Breast epithelium (tissue), 4 donors: ENCODE data around the gene FRY. TPM values are rescaled to one million over a fixed set of nuclear protein-coding genes. Genes with fewer than 3 reads are reported as not detected.

ENCODE experiments used
- DNase-seq, 2 donors: peaks; one replicate each; pipeline ENCODE4 v3.0.0-alpha.2; 2019; ENCODE audit warnings: low spot score in 2 of 2
- H3K27ac ChIP-seq, 2 donors: fragments of 200-600 bp; sonication (generic) in 1 of 2; one replicate each; pipeline ENCODE4 v1.5.1; 2016 to 2019; ENCODE audit warnings: mild to moderate bottlenecking in 1 of 2
- H3K27me3 ChIP-seq, 2 donors: fragments of 200-600 bp; sonication (generic) in 1 of 2; one replicate each; pipeline versions ENCODE4 v1.5.1 to v1.6.0; 2017 to 2019; ENCODE audit warnings: control low read depth in 1 of 2, mild to moderate bottlenecking in 1 of 2
- H3K36me3 ChIP-seq: fragments of 200-600 bp; one replicate; pipeline ENCODE4 v1.5.1; 2019
- H3K4me1 ChIP-seq, 2 donors: fragments of 200-600 bp; sonication (generic); one replicate each; pipeline ENCODE4 v1.5.1; 2016 to 2019; ENCODE audit warnings: control low read depth in 1 of 2
- H3K4me3 ChIP-seq, 3 donors: fragments of 200-600 bp; sonication (generic); 1 replicate in 2 of 3; 2 replicates in 1 of 3; pipeline ENCODE4 v1.5.1; 2016 to 2019; ENCODE audit warnings: mild to moderate bottlenecking in 3 of 3, moderate library complexity in 2 of 3
- H3K9me3 ChIP-seq, 2 donors: fragments of 200-600 bp; sonication (generic) in 1 of 2; one replicate each; pipeline ENCODE4 v1.5.1; 2016 to 2019; ENCODE audit warnings: control low read depth in 1 of 2
- CTCF ChIP-seq, 3 donors: fragments of 450-650 bp; IDR thresholded peaks; one replicate each; pipeline ENCODE4 v1.5.1; 2016 to 2017; ENCODE audit warnings: antibody characterized with exemption in 3 of 3, mild to moderate bottlenecking in 3 of 3, moderate library complexity in 3 of 3
- POLR2A ChIP-seq: fragments of 450-650 bp; IDR thresholded peaks from one replicate; pipeline ENCODE4 v1.6.1; 2016; ENCODE audit warnings: antibody characterized with exemption, mild to moderate bottlenecking, moderate library complexity
- POLR2AphosphoS5 ChIP-seq, 3 donors: sonication (generic); formaldehyde crosslinking; IDR thresholded peaks; one replicate each; pipeline ENCODE4 v1.6.1; 2017; ENCODE audit warnings: antibody characterized with exemption in 3 of 3
- intact Hi-C: fragments of 100-400 bp; cut with DNase I; formaldehyde crosslinking; loops from one replicate; pipeline ENCODE4 v1.15.1; 2023; ENCODE audit warnings: low total_unique reads
- total RNA-seq, 3 donors: library from RNA; depleted of rRNA; stranded (reverse); fragments of >200 nt; gene quantifications; one replicate each; pipeline ENCODE4 v1.1.0, GENCODE V29; 2016

Gene FRY
- total RNA-seq, 3 donors from 2014 or later: 41.0 to 52.8 (median 46.4) TPM

DNA sequence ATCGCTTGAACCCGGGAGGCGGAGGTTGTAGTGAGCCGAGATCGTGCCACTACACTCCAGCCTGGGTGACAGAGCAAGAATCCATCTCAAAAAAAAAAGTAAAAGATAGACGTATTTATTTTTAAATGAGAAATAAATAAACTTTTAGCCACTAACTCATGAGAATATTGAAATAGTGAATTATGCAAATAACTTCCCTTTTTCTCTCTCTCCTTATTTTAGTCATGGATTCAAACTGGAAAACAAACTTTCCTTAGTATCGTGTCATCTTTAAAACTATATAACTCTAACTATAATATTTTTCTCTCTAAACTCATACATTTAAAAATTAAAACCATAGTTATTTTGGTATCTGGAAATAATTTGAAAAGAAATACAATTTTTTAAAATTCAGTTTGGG, 96.1 kb downstream of the FRY start:
- H3K27ac ChIP-seq: no peak overlapping the region
- DNase-seq: no peak
- H3K36me3 ChIP-seq: no peaks in the 10 kb centered on the region
- no peaks in the 10 kb centered on the region for H3K4me1 ChIP-seq
- intact Hi-C loops: no loop called here
- no peaks in the 10 kb centered on the region for H3K27me3 ChIP-seq
- no peak overlapping the region for H3K4me3 ChIP-seq
- no peaks in the 10 kb centered on the region for H3K9me3 ChIP-seq
- TF ChIP-seq POLR2A (no peak), CTCF (IDR thresholded peaks at IDR 0.05) (no peak), POLR2AphosphoS5 (IDR thresholded peaks at IDR 0.05) (no peak)

- Histone ChIP-seq H3K36me3 (no peaks in the 10 kb centered on the region), H3K27me3 (no peaks in the 10 kb centered on the region), H3K4me3 (no peak overlapping the region), H3K4me1 (peaks cover 0 to 9% of the 10 kb centered on the region in 2 donors), H3K27ac (peak overlapping the region; percentile 71 to 74), H3K9me3 (no peaks in the 10 kb centered on the region)
- intact Hi-C loops: no loop called here
- DNase-seq: no peak
- no peak for TF ChIP-seq POLR2A
- TF ChIP-seq CTCF (IDR thresholded peaks at IDR 0.05): no peak
- TF ChIP-seq POLR2AphosphoS5 (IDR thresholded peaks at IDR 0.05): no peak
These were observed 102.9 kb downstream of the FRY start for GRCh38 chr13:32134241-32135055.

DNA sequence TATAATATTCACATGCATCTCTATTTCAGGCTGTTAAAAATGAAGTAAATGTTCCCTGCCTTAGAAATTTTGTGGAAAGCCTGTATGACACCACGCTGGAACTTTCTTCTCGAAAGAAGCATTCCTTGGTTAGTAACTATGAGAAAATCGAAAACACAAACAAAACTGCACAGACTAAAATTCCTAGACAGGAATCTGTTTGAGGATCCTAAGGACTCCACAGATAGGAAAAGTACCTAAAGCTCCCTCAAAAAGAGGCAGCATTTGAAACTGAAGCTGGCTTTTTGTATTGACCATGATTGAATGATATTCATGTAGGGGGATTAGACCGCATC, 103.4 kb downstream of the FRY start:
- no peak for DNase-seq
- no peaks in the 10 kb centered on the region for H3K36me3 ChIP-seq
- H3K4me1 ChIP-seq: peaks cover 0 to 9% of the 10 kb centered on the region in 2 donors
- H3K27ac ChIP-seq: peak overlapping the region in 1 of 2 donors; percentile 74
- TF ChIP-seq POLR2AphosphoS5 (IDR thresholded peaks at IDR 0.05): no peak
- no peak for TF ChIP-seq POLR2A
- no peak for TF ChIP-seq CTCF (IDR thresholded peaks at IDR 0.05)
- intact Hi-C loops: no loop called here
- no peaks in the 10 kb centered on the region for H3K27me3 ChIP-seq
- H3K4me3 ChIP-seq: no peak overlapping the region
- H3K9me3 ChIP-seq: no peaks in the 10 kb centered on the region

GRCh38 chr13:32135655-32136054, 104.1 kb downstream of the FRY start:
- Histone ChIP-seq H3K27me3 (no peaks in the 10 kb centered on the region), H3K36me3 (no peaks in the 10 kb centered on the region), H3K4me3 (no peak overlapping the region), H3K9me3 (no peaks in the 10 kb centered on the region), H3K27ac (peak overlapping the region in 1 of 2 donors; percentile 74), H3K4me1 (peaks cover 0 to 9% of the 10 kb centered on the region in 2 donors)
- intact Hi-C loops: no loop called here
- DNase-seq: no peak
- TF ChIP-seq POLR2A: no peak
- no peak for TF ChIP-seq POLR2AphosphoS5 (IDR thresholded peaks at IDR 0.05)
- no peak for TF ChIP-seq CTCF (IDR thresholded peaks at IDR 0.05)

GRCh38 chr13:32136061-32136460, 104.5 kb downstream of the FRY start:
- no peak for TF ChIP-seq CTCF (IDR thresholded peaks at IDR 0.05)
- no peak for TF ChIP-seq POLR2A
- TF ChIP-seq POLR2AphosphoS5 (IDR thresholded peaks at IDR 0.05): no peak
- no peaks in the 10 kb centered on the region for H3K9me3 ChIP-seq
- H3K27me3 ChIP-seq: no peaks in the 10 kb centered on the region
- H3K27ac ChIP-seq: peak overlapping the region in 1 of 2 donors; percentile 74
- DNase-seq: no peak
- H3K36me3 ChIP-seq: no peaks in the 10 kb centered on the region
- peaks cover 0 to 9% of the 10 kb centered on the region in 2 donors for H3K4me1 ChIP-seq
- no peak overlapping the region for H3K4me3 ChIP-seq
- intact Hi-C loops: no loop called here
